GM12875 (cell line): ENCODE data around the gene PPARGC1A.

ENCODE experiments used
- H3K4me3 ChIP-seq: one replicate; pipeline ENCODE4 v1.5.1; 2011; ENCODE audit warnings: low read depth, low read length, control low read depth
- TF ChIP-seq, protein P1 (sequence below): IDR thresholded peaks from 2 replicates; pipeline ENCODE4 v1.5.1; 2011; ENCODE audit warnings: low read depth, mild to moderate bottlenecking, control low read depth, inconsistent platforms, low read length, moderate library complexity, borderline replicate concordance; ENCODE audit not compliant: insufficient read depth

PPARGC1A gene

DNA sequence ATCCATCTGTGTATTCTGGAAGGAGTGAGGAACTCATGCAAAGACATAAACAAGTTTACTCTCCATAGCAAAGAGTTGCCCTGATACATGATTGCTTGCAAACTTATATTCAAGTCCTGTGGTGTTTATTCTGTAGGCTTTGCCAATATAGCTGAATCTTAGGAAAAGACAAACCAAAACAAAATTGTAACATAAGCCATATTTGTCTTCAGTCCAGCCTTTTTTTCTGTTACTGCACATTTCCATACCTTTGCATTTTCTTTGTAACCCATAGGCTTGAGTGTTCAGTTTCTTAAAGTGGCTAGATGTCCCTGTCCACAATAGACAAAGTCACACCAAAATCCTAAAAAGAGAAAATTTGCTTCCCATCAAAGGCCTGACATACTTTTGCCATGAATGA lies 120.4 kb downstream of the PPARGC1A start:
- TF ChIP-seq, protein P1, sequence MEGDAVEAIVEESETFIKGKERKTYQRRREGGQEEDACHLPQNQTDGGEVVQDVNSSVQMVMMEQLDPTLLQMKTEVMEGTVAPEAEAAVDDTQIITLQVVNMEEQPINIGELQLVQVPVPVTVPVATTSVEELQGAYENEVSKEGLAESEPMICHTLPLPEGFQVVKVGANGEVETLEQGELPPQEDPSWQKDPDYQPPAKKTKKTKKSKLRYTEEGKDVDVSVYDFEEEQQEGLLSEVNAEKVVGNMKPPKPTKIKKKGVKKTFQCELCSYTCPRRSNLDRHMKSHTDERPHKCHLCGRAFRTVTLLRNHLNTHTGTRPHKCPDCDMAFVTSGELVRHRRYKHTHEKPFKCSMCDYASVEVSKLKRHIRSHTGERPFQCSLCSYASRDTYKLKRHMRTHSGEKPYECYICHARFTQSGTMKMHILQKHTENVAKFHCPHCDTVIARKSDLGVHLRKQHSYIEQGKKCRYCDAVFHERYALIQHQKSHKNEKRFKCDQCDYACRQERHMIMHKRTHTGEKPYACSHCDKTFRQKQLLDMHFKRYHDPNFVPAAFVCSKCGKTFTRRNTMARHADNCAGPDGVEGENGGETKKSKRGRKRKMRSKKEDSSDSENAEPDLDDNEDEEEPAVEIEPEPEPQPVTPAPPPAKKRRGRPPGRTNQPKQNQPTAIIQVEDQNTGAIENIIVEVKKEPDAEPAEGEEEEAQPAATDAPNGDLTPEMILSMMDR, result no peak
- H3K4me3 ChIP-seq, result no peak overlapping the region

DNA sequence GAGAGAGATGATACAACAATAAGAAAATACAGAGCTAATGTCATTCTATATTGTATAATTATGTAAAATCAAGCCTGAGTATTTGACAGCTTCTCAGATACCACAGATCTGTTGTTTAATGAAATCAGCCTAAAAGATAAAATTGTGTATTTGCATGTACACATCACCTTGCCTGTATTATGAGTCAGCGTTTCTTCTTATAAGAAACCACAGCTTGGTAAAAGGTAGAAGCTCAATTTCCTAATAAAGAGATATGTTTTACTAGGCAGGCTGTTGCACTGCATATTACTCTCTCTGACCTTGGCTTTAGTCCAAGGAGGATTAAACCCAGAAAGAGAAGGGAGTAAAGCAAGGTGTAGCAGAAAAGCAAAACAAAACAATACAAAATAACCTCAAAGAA lies 121.3 kb downstream of the PPARGC1A start:
- TF ChIP-seq, protein P1, result no peak
- no peak overlapping the region for H3K4me3 ChIP-seq

DNA sequence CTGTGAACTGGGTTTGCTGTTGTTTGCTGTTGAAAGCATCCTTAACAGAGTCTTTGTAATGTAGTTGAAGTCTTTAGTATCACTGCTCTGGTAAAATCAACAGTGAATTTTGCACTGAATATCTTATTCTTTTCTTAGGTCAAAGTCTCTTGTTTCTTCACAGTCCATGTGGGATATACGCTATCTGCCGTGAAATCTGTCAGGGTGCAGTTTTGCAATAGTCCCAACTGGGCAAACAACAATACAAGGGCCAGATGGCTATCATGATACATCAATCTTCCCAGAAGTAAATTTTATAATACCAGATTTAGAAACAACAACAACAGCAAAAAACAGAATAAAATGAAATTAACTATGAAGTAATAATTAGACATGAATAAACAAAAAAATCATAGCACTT lies 123.5 kb downstream of the PPARGC1A start:
- no peak overlapping the region for H3K4me3 ChIP-seq
- TF ChIP-seq, protein P1, result no peak

DNA sequence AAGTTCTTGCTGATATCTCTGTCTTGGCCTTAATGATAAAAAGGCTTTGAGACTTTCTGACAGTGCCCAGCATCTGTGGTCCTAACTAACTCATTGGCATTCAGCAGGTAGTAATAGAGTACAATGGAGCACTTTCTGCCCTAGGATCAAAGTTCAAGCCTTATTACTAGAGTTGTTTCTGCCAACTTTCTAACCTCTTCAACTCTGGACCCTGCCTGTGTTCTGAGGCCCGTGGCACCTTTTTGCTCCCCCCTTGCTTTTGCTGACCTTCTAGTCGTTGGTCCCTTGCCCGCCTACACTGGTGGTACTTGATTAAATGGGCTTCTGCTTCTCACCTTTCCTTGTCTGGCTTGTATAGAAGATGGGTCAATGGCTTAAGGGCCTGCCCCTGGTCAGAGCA lies 126.3 kb downstream of the PPARGC1A start:
- no peak overlapping the region for H3K4me3 ChIP-seq
- TF ChIP-seq, protein P1, result no peak

DNA sequence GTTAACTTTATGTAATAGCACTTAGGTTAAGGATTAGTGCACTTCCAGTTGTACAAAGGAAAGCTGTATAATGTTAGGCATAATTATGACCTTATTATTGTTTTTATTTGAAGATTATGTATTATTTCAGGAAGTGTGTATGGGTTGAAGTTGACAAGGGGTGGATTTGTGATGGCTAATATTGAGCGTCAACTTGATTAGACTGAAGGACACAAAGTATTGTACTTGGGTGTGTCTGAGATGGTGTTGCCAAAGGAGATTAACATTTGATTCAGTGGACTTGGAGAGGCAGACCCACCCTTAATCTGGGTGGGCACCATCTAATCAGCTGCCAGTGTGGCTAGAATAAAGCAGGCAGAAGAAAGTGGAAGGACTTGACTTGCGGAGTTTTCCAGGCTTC lies 127.3 kb downstream of the PPARGC1A start:
- H3K4me3 ChIP-seq, result no peak overlapping the region
- TF ChIP-seq, protein P1, result no peak

DNA sequence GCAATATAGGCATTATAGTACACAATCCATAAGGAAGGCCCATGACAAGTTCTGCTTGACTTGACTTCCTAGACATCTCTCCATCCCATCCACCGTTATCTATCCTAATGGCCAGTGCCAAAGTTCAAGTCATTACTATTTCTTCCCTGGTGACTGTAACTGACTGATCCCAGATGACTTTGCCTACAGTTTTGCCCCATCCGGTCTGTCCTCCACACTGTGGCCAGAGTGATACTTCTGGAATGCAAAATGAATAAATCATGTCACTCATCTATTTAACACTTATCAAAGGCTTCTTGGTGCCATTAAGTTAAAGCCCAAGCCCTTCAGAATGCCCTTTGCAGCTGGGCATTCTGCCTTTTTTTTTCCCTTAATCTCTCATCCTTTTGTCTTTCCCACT lies 130.8 kb downstream of the PPARGC1A start:
- TF ChIP-seq, protein P1, result no peak
- H3K4me3 ChIP-seq, result no peak overlapping the region

DNA sequence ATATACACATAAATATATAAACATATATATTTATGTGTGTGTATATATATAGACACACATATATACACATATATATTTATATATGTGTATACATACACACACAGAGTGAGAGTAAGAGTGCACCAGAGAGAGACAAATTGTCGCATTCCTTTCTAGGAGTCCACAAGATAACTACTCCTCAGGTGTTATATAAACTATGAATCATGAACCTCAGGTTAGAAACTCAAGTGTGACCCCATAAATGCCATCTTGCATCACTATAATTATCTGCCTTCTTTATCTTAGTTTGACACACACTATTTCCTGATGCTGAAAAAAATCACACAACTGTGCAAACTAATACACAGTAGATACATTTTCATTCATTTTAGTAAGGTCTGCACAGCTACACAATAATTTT lies 135.2 kb downstream of the PPARGC1A start:
- TF ChIP-seq, protein P1, result no peak
- H3K4me3 ChIP-seq, result no peak overlapping the region
